Activated naive CD4-positive, alpha-beta T cell treated with anti-CD3 and anti-CD28 coated beads, Interleukin-2, amount 50 U/mL, for 24 hours (primary cell): ENCODE measurements around the gene ABLIM3.

ENCODE experiments used
- H3K27ac Mint-ChIP-seq: one replicate; pipeline ENCODE4 v1.8.0; 2021; ENCODE audit warnings: mild to moderate bottlenecking, mixed read lengths
- H3K27me3 Mint-ChIP-seq: one replicate; pipeline ENCODE4 v1.8.0; 2021; ENCODE audit warnings: mixed read lengths
- H3K36me3 Mint-ChIP-seq: one replicate; pipeline ENCODE4 v1.8.0; 2021; ENCODE audit warnings: mixed read lengths
- H3K4me1 Mint-ChIP-seq: one replicate; pipeline ENCODE4 v1.8.0; 2021; ENCODE audit warnings: mixed read lengths
- H3K4me3 Mint-ChIP-seq: one replicate; pipeline ENCODE4 v1.8.0; 2021; ENCODE audit warnings: mild to moderate bottlenecking, mixed read lengths
- H3K9me3 Mint-ChIP-seq: one replicate; pipeline ENCODE4 v1.8.0; 2021; ENCODE audit warnings: mixed read lengths

The ABLIM3 gene

DNA sequence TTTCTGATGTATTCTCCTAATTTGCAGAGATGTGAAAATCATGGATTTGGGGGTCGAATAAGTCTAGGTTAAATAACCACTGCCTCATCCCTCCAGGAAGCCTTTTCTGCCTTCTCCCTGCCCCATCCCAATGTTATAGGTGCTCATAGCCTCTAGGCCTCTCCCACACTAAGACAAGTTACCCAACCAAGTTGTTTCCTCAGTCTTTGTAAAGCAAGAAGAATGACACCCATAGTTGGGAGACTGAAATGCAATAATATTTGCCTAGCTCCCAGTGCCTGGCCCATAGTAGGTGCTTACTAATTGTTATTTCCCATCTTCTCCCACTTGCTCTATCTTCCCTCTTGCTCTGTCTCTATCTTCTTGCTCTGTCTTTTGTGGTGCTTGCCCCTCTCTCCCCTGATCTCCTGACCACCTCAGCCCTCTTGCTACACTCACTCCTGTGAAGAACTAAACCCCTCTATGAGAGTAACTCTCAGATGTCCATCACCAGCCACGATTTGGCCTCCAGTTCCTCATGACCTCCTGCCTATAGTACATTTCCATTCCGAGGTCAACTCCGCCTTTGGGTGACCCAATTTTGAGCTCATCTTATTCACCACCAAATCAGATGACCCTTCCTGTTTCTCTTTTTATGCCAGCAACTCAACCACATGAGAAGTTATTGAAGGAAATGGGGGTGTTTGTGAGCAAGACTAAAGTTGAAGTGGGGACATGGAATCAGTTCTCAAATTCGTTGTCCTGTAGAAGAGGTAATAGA lies 137.3 kb downstream of the ABLIM3 start:
- Mint-ChIP-seq H3K36me3 (no peaks in the 10 kb centered on the region), H3K27me3 (peaks cover 3% of the 10 kb centered on the region), H3K9me3 (no peaks in the 10 kb centered on the region), H3K4me3 (no peak overlapping the region), H3K4me1 (no peaks in the 10 kb centered on the region), H3K27ac (peak overlapping the region; percentile 46)

DNA sequence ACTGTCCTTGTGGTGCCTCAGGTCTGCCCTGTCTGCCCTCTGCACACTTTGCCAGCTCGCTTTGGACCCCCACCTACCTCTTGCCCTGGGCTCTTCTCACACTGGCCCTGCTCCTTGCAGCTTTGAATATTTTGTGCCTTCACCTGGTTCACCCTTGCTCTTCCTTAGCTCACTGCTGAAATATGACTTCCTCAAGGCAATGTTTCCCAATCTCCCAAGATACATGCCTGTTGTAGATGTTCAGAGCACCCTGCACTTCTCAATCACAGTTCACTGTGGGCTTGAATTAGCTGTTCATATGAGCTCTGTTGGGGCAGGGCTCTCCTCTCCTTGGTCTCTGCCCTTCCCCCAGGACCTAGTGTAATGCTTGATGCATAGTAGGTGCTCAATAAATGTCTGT lies 138.4 kb downstream of the ABLIM3 start:
- Mint-ChIP-seq H3K27ac (no peak overlapping the region), H3K4me3 (no peak overlapping the region), H3K27me3 (no peaks in the 10 kb centered on the region), H3K4me1 (no peaks in the 10 kb centered on the region), H3K9me3 (no peaks in the 10 kb centered on the region), H3K36me3 (no peaks in the 10 kb centered on the region)

DNA sequence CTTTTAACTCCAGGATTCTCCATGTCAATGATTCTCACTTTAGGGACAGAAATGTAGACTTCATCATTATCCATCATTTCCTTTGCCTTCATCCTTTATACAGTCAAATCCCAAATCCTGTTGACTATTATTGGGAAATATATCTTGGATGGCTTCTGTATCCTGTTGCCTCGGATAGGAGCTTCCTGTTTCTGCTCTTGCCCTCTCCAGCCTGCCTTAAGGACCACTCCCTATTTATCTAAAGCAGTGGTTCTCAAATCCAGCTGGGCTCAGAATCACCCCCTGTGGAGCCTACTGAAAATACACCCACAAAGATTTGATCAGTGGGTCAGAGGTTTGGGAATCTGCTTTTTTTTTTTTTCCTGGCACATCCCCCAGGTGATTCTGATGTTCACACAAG lies 138.8 kb downstream of the ABLIM3 start:
- Mint-ChIP-seq H3K9me3 (no peaks in the 10 kb centered on the region), H3K36me3 (no peaks in the 10 kb centered on the region), H3K27me3 (no peaks in the 10 kb centered on the region), H3K27ac (no peak overlapping the region), H3K4me3 (no peak overlapping the region), H3K4me1 (no peaks in the 10 kb centered on the region)

DNA sequence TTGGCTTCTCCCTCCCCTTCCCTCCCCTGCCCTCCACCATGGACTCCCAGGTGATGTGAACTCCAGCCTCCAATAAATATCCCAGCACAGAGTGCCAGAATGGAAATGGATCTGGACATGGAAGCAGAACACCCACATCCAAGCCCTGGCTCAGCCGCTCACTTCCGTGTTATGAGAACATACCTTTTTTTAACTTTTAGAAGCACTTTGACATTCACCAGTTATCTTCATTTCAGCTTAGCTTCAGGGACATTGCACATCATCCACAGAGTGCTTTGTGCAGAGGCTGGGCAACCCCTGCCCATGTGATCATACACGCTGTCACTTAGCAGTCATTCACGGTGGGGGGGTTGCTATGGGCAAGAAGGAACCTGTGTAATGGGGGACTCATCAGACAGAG lies 139.5 kb downstream of the ABLIM3 start:
- no peaks in the 10 kb centered on the region for H3K27me3 Mint-ChIP-seq
- H3K36me3 Mint-ChIP-seq = no peaks in the 10 kb centered on the region
- H3K4me3 Mint-ChIP-seq = no peak overlapping the region
- no peaks in the 10 kb centered on the region for H3K4me1 Mint-ChIP-seq
- H3K27ac Mint-ChIP-seq = no peak overlapping the region
- H3K9me3 Mint-ChIP-seq = no peaks in the 10 kb centered on the region

DNA sequence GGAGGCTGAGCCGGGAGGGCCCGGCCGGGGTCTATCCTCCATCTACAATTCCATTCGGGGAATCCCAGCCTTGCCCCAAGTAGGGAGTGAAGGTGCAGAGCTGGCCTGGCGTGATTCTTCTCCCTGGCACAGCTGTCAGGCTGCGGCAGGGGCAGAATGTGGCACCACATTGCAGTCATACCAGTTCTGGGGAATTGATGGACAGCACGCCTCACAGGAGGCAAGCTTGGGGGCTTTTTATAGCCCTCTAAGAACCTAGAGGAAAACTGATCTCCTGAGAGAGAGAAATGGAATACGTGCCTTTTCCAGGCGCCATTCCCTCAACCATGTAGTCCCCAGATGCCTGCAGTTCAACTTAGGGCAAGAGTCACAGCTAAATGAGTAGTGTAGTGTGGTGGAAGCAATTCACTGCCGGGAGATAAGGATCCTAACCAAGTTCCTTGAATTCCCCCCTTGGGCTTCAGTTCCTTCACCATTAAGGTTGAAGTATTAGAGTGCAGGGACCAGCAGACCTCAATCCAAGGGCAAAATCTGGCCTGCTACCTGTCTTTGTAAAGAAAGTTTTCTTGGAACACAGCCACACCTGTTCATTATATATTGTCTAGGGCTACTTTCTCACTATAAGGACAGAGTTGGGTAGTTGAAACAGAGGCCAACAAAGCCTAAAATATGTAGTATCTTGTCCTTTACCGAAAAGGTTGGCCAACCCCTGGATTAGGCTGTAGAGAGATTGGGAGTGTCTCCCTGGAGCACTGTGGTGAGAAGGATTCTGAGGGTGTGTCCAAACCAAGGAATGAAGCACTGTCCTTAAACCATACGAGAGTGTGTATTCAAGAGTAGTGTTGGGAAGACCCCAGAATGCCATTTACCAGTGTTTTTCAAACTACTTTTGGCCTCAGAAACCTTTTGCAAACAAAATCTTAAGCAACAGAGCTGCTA lies 141.0 kb downstream of the ABLIM3 start:
- no peaks in the 10 kb centered on the region for H3K4me1 Mint-ChIP-seq
- no peaks in the 10 kb centered on the region for H3K36me3 Mint-ChIP-seq
- H3K9me3 Mint-ChIP-seq = no peaks in the 10 kb centered on the region
- no peaks in the 10 kb centered on the region for H3K27me3 Mint-ChIP-seq
- H3K4me3 Mint-ChIP-seq = no peak overlapping the region
- H3K27ac Mint-ChIP-seq = no peak overlapping the region

DNA sequence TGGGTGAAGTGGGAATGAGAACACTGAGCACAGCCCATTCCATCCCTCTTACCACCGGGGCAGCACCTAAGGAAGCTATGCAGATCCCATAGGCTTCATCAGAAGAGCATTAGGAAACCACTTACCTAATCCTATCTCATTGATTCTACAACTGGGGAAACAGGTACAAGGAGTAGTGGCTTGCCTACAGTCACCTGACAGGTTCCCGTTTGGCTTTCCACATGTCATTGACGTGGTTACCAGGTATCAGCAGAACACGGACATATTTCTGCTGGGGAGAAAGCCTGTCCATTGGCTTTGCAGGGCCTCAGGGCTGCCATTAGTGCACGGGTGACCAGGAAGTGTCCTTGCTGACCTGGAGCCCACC lies 141.7 kb downstream of the ABLIM3 start:
- no peak overlapping the region for H3K27ac Mint-ChIP-seq
- no peak overlapping the region for H3K4me3 Mint-ChIP-seq
- no peaks in the 10 kb centered on the region for H3K36me3 Mint-ChIP-seq
- no peaks in the 10 kb centered on the region for H3K9me3 Mint-ChIP-seq
- no peaks in the 10 kb centered on the region for H3K27me3 Mint-ChIP-seq
- no peaks in the 10 kb centered on the region for H3K4me1 Mint-ChIP-seq

DNA sequence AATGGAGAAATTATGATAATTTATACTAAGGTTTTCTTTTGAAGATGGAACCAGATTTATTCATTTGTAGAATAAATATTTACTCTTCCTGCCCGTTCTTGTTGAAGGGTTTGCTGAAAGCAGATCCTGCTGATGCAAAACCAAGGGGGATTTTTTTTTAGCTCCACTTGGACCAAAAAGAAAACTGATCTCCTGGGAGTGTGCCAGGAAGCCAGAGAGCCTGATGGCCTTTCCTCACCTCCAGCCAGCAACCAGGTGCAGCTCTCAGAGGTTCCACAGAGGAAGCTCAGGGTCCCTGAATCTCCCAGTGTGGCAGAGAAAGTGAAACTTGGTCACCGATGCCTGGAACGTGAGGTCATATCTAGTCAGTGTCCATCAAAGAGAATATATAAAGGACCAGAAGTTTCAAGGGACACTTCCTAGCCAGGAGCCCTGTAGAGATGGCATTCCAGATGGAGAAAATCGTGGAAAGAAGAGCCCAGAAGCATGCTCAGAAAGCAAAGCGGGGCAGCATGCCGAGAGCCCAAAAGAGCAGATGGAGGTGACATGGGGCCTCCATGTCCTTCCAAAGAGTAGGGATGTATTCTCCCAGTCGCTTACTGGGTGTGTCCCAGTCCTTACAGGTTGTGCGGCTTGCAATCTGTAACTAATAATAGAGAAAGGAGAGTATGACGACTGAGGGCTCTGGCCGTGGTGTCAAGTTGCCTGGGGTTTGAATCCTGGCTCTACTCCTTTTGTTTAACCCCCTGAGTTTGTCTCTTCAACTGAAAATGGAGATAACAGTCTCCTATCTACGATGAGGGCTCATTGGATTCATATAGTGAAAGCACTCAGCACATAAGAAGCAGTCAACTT lies 142.6 kb downstream of the ABLIM3 start:
- H3K27me3 Mint-ChIP-seq = no peaks in the 10 kb centered on the region
- no peak overlapping the region for H3K4me3 Mint-ChIP-seq
- no peak overlapping the region for H3K27ac Mint-ChIP-seq
- no peaks in the 10 kb centered on the region for H3K9me3 Mint-ChIP-seq
- H3K36me3 Mint-ChIP-seq = no peaks in the 10 kb centered on the region
- H3K4me1 Mint-ChIP-seq = no peaks in the 10 kb centered on the region

DNA sequence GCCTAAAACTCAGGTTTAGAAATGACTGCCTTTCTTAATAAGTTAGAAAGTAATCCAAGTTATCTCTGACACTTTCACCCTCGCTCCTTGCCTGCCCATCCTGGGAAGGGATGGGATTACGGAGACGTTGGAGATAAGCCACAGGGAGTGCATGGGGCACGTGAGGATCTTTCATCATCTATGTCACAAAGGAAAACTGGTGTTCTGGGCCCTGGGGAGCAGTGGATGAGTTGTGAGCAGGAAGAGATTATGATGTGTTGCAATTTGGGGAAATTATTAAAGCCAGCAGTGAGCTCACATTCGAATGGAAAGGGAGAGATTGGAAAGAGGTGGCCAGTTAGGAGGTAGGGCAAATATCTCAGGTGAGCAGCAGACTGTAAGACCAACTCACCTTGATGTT lies 143.2 kb downstream of the ABLIM3 start:
- Mint-ChIP-seq H3K36me3 (no peaks in the 10 kb centered on the region), H3K9me3 (no peaks in the 10 kb centered on the region), H3K4me3 (no peak overlapping the region), H3K27ac (no peak overlapping the region), H3K27me3 (no peaks in the 10 kb centered on the region), H3K4me1 (no peaks in the 10 kb centered on the region)

DNA sequence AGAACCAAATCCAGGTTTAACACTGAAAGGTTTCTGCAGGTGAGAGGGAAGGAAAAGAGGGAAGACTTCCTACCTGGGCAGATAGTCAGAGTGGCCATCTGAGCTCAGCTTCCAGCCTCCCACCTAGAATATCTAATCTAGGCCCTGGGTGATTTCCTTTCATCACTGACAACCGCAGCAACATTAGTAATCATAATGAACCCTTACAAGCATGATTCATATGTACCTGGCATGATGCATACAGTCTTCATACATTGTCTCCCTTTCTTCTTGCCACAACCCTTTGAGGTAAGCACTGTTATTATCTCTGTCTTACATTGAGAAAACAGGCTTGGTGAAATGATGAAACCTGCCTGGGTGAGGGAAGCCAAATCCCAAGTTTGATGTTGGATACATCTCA lies 143.9 kb downstream of the ABLIM3 start:
- no peak overlapping the region for H3K4me3 Mint-ChIP-seq
- H3K36me3 Mint-ChIP-seq = no peaks in the 10 kb centered on the region
- H3K27me3 Mint-ChIP-seq = no peaks in the 10 kb centered on the region
- no peaks in the 10 kb centered on the region for H3K9me3 Mint-ChIP-seq
- no peak overlapping the region for H3K27ac Mint-ChIP-seq
- no peaks in the 10 kb centered on the region for H3K4me1 Mint-ChIP-seq

DNA sequence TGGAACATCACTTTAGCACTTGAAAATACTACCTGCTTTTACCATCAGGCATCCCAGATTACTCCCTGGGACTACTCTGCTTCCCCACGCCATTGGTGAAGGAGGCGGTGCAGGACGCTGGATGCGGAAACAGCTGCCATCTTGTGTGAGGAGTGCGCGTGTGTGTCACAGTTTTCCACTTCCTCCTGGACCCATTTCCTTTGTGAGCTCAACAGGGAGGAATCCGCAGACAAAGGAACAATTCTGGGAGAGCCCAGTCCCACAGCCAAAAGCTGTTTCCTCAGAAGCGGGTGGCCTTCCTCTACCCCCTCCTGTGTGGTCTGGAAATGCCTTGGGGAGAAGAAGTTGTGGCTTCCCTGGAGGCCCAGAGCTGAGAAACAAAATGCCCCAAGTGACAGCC lies 147.1 kb downstream of the ABLIM3 start:
- H3K9me3 Mint-ChIP-seq = no peaks in the 10 kb centered on the region
- H3K27me3 Mint-ChIP-seq = no peaks in the 10 kb centered on the region
- no peak overlapping the region for H3K4me3 Mint-ChIP-seq
- H3K4me1 Mint-ChIP-seq = no peaks in the 10 kb centered on the region
- H3K36me3 Mint-ChIP-seq = no peaks in the 10 kb centered on the region
- no peak overlapping the region for H3K27ac Mint-ChIP-seq

DNA sequence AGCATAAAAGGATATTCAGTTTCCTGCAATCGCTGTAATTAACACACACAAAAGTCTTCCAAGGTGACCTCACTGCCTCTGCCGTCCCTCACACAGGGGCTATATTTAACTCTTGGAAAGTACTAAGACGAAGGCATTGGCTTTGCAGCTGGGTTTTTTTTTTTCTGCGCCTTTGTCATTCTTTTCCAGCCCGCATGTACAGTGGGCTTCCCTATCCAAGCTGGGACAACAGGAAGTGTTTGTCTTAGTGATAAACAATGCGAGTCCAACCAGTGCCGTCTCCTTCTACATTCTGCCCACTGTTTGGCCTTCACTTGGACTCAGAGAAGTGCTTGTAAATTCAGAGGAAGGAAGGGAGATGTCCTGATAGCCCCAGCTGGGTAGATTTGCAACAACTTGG lies 148.0 kb downstream of the ABLIM3 start:
- no peaks in the 10 kb centered on the region for H3K27me3 Mint-ChIP-seq
- peaks cover 1% of the 10 kb centered on the region for H3K4me1 Mint-ChIP-seq
- no peaks in the 10 kb centered on the region for H3K36me3 Mint-ChIP-seq
- no peak overlapping the region for H3K4me3 Mint-ChIP-seq
- H3K27ac Mint-ChIP-seq = no peak overlapping the region
- H3K9me3 Mint-ChIP-seq = no peaks in the 10 kb centered on the region

DNA sequence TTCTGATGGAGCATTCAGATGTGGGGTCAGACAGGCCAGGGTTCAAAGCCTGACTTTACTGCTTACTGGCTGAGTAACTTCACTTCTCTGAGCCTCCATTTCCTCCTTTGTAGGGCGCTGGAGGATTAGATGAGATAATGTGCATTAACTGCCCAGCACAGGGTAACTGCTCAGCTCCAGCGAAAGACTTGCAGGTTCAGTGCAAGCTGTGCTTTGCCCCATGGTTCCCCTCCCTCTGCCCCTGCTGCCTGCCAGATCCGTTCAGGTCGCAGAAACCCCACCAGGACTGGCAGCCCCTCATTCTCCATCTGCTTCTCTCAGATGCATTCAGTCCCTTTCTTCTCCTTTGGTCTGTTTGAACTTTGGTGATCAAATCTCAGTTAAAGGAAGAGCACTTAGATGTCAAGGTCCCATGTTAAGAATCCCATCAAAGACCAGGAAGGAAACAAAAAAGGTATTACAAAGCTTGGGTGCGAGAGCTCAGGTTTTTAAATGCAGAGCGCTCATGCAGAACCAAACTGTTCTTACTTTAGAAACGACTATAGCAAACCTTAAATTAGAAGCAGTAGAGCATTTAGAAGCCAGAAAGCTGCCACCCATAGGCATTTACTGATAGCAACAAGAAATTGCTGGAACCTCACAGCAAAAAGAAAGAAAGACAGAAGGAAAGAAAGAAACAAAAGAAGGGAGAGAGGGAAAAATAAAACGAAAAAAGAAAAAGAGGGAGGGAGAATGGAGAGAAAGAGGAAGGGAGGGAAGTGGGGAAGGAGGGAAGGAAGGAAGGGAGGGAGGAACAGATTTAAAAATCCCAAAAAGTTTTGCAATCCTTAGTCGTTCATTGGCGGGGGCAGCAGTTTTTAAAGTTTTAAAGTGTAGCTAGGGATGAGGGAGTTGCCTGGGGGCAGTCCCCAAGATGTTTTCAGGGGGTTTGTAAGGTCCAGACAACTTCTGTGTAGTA lies 153.9 kb downstream of the ABLIM3 start:
- H3K27ac Mint-ChIP-seq = peak overlapping the region; percentile 78
- H3K36me3 Mint-ChIP-seq = no peaks in the 10 kb centered on the region
- peak overlapping the region; percentile 37 for H3K4me3 Mint-ChIP-seq
- H3K27me3 Mint-ChIP-seq = no peaks in the 10 kb centered on the region
- peaks cover 54% of the 10 kb centered on the region for H3K4me1 Mint-ChIP-seq
- H3K9me3 Mint-ChIP-seq = no peaks in the 10 kb centered on the region

DNA sequence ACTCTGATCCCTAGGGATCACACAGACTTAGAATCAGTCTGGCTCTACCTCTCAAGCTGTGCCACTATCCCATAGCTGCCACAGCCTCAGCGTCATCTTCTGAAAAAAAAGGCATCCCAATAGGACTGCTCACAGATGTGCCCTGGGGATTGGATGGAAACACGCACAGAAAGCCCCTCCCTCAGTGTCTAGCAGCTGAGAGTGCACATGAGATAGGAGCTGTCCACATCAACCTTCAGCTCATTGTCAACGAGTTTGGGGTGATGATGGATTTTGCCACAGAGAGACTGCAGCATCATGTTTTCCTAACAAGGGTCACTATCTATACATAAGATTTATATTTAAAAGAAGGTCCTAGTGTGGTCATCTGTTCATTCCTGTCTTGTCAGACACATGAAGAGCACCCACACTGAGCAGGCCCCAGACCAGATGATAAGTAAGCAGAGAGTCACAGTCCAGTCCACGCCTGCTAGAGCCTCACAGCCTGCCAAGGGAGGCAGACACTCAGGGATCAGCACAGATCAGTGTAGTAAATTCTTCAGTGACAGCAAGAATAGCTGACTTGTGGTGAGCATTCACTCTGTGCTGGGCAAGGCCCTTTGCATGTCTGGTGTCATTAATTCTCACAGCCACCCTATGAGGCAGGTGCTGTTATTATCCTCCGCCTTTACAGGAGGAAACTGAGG lies 156.2 kb downstream of the ABLIM3 start:
- Mint-ChIP-seq H3K27ac (no peak overlapping the region), H3K4me3 (no peak overlapping the region), H3K27me3 (no peaks in the 10 kb centered on the region), H3K36me3 (no peaks in the 10 kb centered on the region), H3K9me3 (no peaks in the 10 kb centered on the region), H3K4me1 (peaks cover 56% of the 10 kb centered on the region)

DNA sequence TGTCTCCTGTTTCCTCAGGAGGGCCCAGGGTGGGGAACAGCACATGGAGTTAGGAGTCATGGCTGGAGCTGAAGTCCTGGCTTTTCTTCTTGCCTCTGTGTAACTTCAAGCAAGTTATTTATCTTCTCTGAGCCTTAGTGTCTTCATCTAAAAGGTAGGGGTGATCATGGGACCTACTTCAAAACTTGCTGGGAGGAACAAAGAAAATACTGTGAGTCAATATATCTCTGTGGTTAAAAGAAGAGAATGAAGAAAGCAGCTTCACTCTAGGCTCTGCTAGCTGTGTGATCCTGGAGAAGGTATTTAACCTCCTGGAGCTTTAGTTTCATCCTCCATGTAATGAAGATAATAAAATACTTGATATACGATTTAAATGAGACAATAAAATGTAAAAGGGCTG lies 156.9 kb downstream of the ABLIM3 start:
- peak overlapping the region; percentile 20 for H3K4me3 Mint-ChIP-seq
- peak overlapping the region; percentile 10 for H3K27ac Mint-ChIP-seq
- H3K4me1 Mint-ChIP-seq = peaks cover 56% of the 10 kb centered on the region
- no peaks in the 10 kb centered on the region for H3K27me3 Mint-ChIP-seq
- no peaks in the 10 kb centered on the region for H3K36me3 Mint-ChIP-seq
- no peaks in the 10 kb centered on the region for H3K9me3 Mint-ChIP-seq
